HepG2 (cell line): ENCODE measurements around the gene PMEL. TPM values are rescaled to one million over a fixed set of nuclear protein-coding genes. Genes with fewer than 3 reads are reported as not detected.

Source experiments
- ARID2 ChIP-seq: sonication (generic); formaldehyde crosslinking; IDR thresholded peaks from 2 replicates; pipeline ENCODE4 v1.8.1; 2022; ENCODE audit warnings: mild to moderate bottlenecking, missing genetic modification reagents, borderline replicate concordance
- GABPB1 ChIP-seq: IDR thresholded peaks from 2 replicates; pipeline ENCODE4 v1.6.1; 2016; ENCODE audit warnings: mild to moderate bottlenecking, missing genetic modification reagents, moderate library complexity, missing compliant biosample characterization
- KLF16 ChIP-seq, 2 experiments: sonication (generic) in 1 of 2; formaldehyde crosslinking in 1 of 2; IDR thresholded peaks; 2 replicates each; pipeline versions ENCODE4 v1.6.1 to v1.8.0; 2016 to 2023; ENCODE audit warnings: missing genetic modification reagents in 2 of 2, missing compliant biosample characterization in 1 of 2
- ZBTB7A ChIP-seq: sonication (generic); formaldehyde crosslinking; IDR thresholded peaks from 2 replicates; pipeline ENCODE4 v1.8.0; 2022; ENCODE audit warnings: mild to moderate bottlenecking, missing genetic modification reagents
- polyA plus RNA-seq, 8 experiments: library from polyadenylated mRNA; depleted of rRNA in 3 of 8; stranded (reverse) in 7 of 8; unstranded in 1 of 8; fragments of >200 nt; fragmentation: Illumina TruSeq in 4 of 8; extraction: Trizol in 4 of 8; gene quantifications; 2 replicates each; pipeline versions ENCODE4 v1.2.1 to v1.2.3, GENCODE V29; 2011 to 2016; ENCODE audit warnings: low read depth in 4 of 8, missing spikeins in 1 of 8, mixed read lengths in 1 of 8; ENCODE audit not compliant: insufficient read depth in 1 of 8
- total RNA-seq, 5 experiments: library from RNA; depleted of rRNA; stranded (reverse); fragments of >200 nt; fragmentation: Illumina TruSeq; extraction: Trizol; gene quantifications; 2 replicates each; pipeline ENCODE4 v1.2.3, GENCODE V29; 2016; ENCODE audit warnings: low read depth in 1 of 5
- TF ChIP-seq, protein P1 (sequence below): sonication (generic); formaldehyde crosslinking; IDR thresholded peaks from 2 replicates; pipeline ENCODE4 v1.4.0; 2020; ENCODE audit warnings: mild to moderate bottlenecking, missing genetic modification reagents, borderline replicate concordance
- TF ChIP-seq, protein P2 (sequence below): sonication (generic); formaldehyde crosslinking; IDR thresholded peaks from 2 replicates; pipeline ENCODE4 v1.9.0; 2022; ENCODE audit warnings: missing genetic modification reagents, mild to moderate bottlenecking, borderline replicate concordance
- TF ChIP-seq, protein P3 (sequence below): sonication (generic); formaldehyde crosslinking; IDR thresholded peaks from 2 replicates; pipeline ENCODE4 v1.4.0; 2020; ENCODE audit warnings: missing genetic modification reagents
- TF ChIP-seq, protein P4 (sequence below): IDR thresholded peaks from 2 replicates; pipeline ENCODE4 v1.6.1; 2016; ENCODE audit warnings: low read depth, missing genetic modification reagents, missing compliant biosample characterization
- TF ChIP-seq, protein P5 (sequence below): sonication (generic); formaldehyde crosslinking; IDR thresholded peaks from 2 replicates; pipeline ENCODE4 v1.4.0; 2020; ENCODE audit warnings: missing genetic modification reagents

The PMEL gene
- total and polyA plus RNA-seq, 2 of the 13 experiments (the other 11 are each of a cell fraction or from before 2014, with no cell fraction given), result 0.49 to 3.3 TPM

DNA sequence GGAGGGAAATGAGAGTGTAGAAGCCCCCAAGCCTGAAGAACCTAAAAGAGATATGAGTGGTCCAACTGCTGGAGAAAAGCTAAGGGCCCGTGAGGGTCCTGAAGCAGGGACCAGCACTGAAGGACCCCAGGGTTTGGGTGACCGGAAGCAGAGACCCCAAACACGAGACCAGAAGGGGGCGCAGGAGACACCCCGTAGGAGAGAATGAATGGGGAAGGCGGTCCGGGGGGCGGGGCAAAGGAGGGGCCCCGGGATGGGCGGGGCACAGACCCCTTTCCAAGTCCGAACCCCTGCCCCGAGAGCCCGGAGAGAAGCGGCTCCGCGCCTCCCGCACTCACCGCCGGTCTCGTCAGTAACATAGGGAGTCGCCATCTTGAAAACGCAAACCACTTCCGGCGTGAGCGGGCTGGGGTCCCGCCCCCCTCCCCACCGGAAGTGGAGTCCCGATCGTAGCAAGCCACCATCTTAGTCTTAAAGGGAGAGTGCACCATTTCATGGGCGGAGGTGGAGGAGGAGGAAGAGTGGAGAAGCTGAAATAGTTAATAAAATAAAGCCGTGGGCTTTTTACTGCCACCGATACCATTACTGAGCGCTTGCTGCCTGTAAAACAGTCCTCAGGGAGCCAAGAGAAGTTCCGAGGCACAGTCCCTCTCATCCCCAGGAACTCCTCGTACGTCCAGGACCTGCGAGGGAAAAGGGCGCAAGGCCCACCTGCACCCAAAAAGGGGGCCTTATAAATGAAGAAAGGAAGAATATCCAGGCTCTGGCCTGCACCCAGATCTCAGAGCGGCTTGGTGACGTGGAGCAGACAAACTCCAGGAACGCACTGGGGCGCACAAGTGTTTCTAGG is 38.9 kb downstream of the PMEL start (continued):
- TF ChIP-seq, protein P1, sequence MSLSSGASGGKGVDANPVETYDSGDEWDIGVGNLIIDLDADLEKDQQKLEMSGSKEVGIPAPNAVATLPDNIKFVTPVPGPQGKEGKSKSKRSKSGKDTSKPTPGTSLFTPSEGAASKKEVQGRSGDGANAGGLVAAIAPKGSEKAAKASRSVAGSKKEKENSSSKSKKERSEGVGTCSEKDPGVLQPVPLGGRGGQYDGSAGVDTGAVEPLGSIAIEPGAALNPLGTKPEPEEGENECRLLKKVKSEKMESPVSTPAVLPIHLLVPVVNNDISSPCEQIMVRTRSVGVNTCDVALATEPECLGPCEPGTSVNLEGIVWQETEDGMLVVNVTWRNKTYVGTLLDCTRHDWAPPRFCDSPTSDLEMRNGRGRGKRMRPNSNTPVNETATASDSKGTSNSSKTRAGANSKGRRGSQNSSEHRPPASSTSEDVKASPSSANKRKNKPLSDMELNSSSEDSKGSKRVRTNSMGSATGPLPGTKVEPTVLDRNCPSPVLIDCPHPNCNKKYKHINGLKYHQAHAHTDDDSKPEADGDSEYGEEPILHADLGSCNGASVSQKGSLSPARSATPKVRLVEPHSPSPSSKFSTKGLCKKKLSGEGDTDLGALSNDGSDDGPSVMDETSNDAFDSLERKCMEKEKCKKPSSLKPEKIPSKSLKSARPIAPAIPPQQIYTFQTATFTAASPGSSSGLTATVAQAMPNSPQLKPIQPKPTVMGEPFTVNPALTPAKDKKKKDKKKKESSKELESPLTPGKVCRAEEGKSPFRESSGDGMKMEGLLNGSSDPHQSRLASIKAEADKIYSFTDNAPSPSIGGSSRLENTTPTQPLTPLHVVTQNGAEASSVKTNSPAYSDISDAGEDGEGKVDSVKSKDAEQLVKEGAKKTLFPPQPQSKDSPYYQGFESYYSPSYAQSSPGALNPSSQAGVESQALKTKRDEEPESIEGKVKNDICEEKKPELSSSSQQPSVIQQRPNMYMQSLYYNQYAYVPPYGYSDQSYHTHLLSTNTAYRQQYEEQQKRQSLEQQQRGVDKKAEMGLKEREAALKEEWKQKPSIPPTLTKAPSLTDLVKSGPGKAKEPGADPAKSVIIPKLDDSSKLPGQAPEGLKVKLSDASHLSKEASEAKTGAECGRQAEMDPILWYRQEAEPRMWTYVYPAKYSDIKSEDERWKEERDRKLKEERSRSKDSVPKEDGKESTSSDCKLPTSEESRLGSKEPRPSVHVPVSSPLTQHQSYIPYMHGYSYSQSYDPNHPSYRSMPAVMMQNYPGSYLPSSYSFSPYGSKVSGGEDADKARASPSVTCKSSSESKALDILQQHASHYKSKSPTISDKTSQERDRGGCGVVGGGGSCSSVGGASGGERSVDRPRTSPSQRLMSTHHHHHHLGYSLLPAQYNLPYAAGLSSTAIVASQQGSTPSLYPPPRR, result no peak
- TF ChIP-seq, protein P2, sequence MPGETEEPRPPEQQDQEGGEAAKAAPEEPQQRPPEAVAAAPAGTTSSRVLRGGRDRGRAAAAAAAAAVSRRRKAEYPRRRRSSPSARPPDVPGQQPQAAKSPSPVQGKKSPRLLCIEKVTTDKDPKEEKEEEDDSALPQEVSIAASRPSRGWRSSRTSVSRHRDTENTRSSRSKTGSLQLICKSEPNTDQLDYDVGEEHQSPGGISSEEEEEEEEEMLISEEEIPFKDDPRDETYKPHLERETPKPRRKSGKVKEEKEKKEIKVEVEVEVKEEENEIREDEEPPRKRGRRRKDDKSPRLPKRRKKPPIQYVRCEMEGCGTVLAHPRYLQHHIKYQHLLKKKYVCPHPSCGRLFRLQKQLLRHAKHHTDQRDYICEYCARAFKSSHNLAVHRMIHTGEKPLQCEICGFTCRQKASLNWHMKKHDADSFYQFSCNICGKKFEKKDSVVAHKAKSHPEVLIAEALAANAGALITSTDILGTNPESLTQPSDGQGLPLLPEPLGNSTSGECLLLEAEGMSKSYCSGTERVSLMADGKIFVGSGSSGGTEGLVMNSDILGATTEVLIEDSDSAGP (CRISPR knock-in tag), result peak; percentile 100
- TF ChIP-seq, protein P3, sequence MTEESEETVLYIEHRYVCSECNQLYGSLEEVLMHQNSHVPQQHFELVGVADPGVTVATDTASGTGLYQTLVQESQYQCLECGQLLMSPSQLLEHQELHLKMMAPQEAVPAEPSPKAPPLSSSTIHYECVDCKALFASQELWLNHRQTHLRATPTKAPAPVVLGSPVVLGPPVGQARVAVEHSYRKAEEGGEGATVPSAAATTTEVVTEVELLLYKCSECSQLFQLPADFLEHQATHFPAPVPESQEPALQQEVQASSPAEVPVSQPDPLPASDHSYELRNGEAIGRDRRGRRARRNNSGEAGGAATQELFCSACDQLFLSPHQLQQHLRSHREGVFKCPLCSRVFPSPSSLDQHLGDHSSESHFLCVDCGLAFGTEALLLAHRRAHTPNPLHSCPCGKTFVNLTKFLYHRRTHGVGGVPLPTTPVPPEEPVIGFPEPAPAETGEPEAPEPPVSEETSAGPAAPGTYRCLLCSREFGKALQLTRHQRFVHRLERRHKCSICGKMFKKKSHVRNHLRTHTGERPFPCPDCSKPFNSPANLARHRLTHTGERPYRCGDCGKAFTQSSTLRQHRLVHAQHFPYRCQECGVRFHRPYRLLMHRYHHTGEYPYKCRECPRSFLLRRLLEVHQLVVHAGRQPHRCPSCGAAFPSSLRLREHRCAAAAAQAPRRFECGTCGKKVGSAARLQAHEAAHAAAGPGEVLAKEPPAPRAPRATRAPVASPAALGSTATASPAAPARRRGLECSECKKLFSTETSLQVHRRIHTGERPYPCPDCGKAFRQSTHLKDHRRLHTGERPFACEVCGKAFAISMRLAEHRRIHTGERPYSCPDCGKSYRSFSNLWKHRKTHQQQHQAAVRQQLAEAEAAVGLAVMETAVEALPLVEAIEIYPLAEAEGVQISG (CRISPR knock-in tag), result peak; percentile 70
- no peak for TF ChIP-seq ARID2 (CRISPR knock-in tag)
- TF ChIP-seq, protein P4, sequence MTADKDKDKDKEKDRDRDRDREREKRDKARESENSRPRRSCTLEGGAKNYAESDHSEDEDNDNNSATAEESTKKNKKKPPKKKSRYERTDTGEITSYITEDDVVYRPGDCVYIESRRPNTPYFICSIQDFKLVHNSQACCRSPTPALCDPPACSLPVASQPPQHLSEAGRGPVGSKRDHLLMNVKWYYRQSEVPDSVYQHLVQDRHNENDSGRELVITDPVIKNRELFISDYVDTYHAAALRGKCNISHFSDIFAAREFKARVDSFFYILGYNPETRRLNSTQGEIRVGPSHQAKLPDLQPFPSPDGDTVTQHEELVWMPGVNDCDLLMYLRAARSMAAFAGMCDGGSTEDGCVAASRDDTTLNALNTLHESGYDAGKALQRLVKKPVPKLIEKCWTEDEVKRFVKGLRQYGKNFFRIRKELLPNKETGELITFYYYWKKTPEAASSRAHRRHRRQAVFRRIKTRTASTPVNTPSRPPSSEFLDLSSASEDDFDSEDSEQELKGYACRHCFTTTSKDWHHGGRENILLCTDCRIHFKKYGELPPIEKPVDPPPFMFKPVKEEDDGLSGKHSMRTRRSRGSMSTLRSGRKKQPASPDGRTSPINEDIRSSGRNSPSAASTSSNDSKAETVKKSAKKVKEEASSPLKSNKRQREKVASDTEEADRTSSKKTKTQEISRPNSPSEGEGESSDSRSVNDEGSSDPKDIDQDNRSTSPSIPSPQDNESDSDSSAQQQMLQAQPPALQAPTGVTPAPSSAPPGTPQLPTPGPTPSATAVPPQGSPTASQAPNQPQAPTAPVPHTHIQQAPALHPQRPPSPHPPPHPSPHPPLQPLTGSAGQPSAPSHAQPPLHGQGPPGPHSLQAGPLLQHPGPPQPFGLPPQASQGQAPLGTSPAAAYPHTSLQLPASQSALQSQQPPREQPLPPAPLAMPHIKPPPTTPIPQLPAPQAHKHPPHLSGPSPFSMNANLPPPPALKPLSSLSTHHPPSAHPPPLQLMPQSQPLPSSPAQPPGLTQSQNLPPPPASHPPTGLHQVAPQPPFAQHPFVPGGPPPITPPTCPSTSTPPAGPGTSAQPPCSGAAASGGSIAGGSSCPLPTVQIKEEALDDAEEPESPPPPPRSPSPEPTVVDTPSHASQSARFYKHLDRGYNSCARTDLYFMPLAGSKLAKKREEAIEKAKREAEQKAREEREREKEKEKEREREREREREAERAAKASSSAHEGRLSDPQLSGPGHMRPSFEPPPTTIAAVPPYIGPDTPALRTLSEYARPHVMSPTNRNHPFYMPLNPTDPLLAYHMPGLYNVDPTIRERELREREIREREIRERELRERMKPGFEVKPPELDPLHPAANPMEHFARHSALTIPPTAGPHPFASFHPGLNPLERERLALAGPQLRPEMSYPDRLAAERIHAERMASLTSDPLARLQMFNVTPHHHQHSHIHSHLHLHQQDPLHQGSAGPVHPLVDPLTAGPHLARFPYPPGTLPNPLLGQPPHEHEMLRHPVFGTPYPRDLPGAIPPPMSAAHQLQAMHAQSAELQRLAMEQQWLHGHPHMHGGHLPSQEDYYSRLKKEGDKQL (CRISPR knock-in tag), result no peak
- peak; percentile 97 for TF ChIP-seq GABPB1 (CRISPR knock-in tag)
- TF ChIP-seq ZBTB7A (CRISPR knock-in tag), result peak; percentile 86
- peak in 1 of 2 experiments; percentile 70; a peak in 2 of 4 replicates for TF ChIP-seq KLF16 (CRISPR knock-in tag; IDR thresholded peaks at IDR 0.05)
- TF ChIP-seq, protein P5, sequence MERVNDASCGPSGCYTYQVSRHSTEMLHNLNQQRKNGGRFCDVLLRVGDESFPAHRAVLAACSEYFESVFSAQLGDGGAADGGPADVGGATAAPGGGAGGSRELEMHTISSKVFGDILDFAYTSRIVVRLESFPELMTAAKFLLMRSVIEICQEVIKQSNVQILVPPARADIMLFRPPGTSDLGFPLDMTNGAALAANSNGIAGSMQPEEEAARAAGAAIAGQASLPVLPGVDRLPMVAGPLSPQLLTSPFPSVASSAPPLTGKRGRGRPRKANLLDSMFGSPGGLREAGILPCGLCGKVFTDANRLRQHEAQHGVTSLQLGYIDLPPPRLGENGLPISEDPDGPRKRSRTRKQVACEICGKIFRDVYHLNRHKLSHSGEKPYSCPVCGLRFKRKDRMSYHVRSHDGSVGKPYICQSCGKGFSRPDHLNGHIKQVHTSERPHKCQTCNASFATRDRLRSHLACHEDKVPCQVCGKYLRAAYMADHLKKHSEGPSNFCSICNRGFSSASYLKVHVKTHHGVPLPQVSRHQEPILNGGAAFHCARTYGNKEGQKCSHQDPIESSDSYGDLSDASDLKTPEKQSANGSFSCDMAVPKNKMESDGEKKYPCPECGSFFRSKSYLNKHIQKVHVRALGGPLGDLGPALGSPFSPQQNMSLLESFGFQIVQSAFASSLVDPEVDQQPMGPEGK (CRISPR knock-in tag), result peak; percentile 13; the same call in 1 of the 2 replicates
